Breast epithelium (tissue), 4 donors: Measurements from ENCODE around the gene FARP2. TPM values are rescaled to one million over a fixed set of nuclear protein-coding genes. Genes with fewer than 3 reads are reported as not detected.

ENCODE experiments used
- DNase-seq, 2 donors: peaks; one replicate each; pipeline ENCODE4 v3.0.0-alpha.2; 2019; ENCODE audit warnings: low spot score in 2 of 2
- H3K27ac ChIP-seq, 2 donors: fragments of 200-600 bp; sonication (generic) in 1 of 2; one replicate each; pipeline ENCODE4 v1.5.1; 2016 to 2019; ENCODE audit warnings: mild to moderate bottlenecking in 1 of 2
- H3K27me3 ChIP-seq, 2 donors: fragments of 200-600 bp; sonication (generic) in 1 of 2; one replicate each; pipeline versions ENCODE4 v1.5.1 to v1.6.0; 2017 to 2019; ENCODE audit warnings: control low read depth in 1 of 2, mild to moderate bottlenecking in 1 of 2
- H3K36me3 ChIP-seq: fragments of 200-600 bp; one replicate; pipeline ENCODE4 v1.5.1; 2019
- H3K4me1 ChIP-seq, 2 donors: fragments of 200-600 bp; sonication (generic); one replicate each; pipeline ENCODE4 v1.5.1; 2016 to 2019; ENCODE audit warnings: control low read depth in 1 of 2
- H3K4me3 ChIP-seq, 3 donors: fragments of 200-600 bp; sonication (generic); 1 replicate in 2 of 3; 2 replicates in 1 of 3; pipeline ENCODE4 v1.5.1; 2016 to 2019; ENCODE audit warnings: mild to moderate bottlenecking in 3 of 3, moderate library complexity in 2 of 3
- H3K9me3 ChIP-seq, 2 donors: fragments of 200-600 bp; sonication (generic) in 1 of 2; one replicate each; pipeline ENCODE4 v1.5.1; 2016 to 2019; ENCODE audit warnings: control low read depth in 1 of 2
- CTCF ChIP-seq, 3 donors: fragments of 450-650 bp; IDR thresholded peaks; one replicate each; pipeline ENCODE4 v1.5.1; 2016 to 2017; ENCODE audit warnings: antibody characterized with exemption in 3 of 3, mild to moderate bottlenecking in 3 of 3, moderate library complexity in 3 of 3
- POLR2A ChIP-seq: fragments of 450-650 bp; IDR thresholded peaks from one replicate; pipeline ENCODE4 v1.6.1; 2016; ENCODE audit warnings: antibody characterized with exemption, mild to moderate bottlenecking, moderate library complexity
- POLR2AphosphoS5 ChIP-seq, 3 donors: sonication (generic); formaldehyde crosslinking; IDR thresholded peaks; one replicate each; pipeline ENCODE4 v1.6.1; 2017; ENCODE audit warnings: antibody characterized with exemption in 3 of 3
- intact Hi-C: fragments of 100-400 bp; cut with DNase I; formaldehyde crosslinking; loops from one replicate; pipeline ENCODE4 v1.15.1; 2023; ENCODE audit warnings: low total_unique reads
- total RNA-seq, 3 donors: library from RNA; depleted of rRNA; stranded (reverse); fragments of >200 nt; gene quantifications; one replicate each; pipeline ENCODE4 v1.1.0, GENCODE V29; 2016

Gene FARP2
- total RNA-seq, 3 donors from 2014 or later: 34.4 to 43.3 (median 40.3) TPM

GRCh38 chr2:241531161-241531722 is 175.2 kb downstream of the FARP2 start:
- no peak for DNase-seq
- Histone ChIP-seq H3K36me3 (no peaks in the 10 kb centered on the region), H3K27me3 (no peaks in the 10 kb centered on the region), H3K4me3 (no peak overlapping the region), H3K9me3 (no peaks in the 10 kb centered on the region), H3K27ac (no peak overlapping the region), H3K4me1 (no peaks in the 10 kb centered on the region)
- no peak for TF ChIP-seq CTCF (IDR thresholded peaks at IDR 0.05)
- no peak for TF ChIP-seq POLR2A
- TF ChIP-seq POLR2AphosphoS5 (IDR thresholded peaks at IDR 0.05): no peak
- intact Hi-C loops: no loop called here

DNA sequence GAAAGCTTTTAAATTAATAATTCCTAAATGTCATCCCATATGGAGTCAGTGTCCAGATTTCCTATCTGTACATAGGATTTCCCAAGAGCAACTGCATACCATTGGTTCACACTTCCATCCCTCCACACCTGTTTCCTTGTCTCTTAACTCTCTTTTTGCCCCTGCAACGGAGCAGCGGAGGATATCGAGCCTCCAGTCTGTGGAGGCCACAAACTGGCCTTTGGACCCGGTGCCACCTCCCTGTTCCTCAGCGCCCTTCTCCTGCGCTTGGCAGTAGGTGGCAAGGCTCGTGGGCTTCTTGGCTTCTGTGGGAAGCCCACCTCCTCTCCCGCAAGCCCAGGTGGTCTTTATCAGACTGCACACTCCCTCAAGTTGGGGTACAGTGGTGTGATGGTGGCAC is 176.1 kb downstream of the FARP2 start:
- no peaks in the 10 kb centered on the region for H3K27me3 ChIP-seq
- intact Hi-C loops: no loop called here
- TF ChIP-seq POLR2A (no peak), CTCF (IDR thresholded peaks at IDR 0.05) (no peak), POLR2AphosphoS5 (IDR thresholded peaks at IDR 0.05) (no peak)

DNA sequence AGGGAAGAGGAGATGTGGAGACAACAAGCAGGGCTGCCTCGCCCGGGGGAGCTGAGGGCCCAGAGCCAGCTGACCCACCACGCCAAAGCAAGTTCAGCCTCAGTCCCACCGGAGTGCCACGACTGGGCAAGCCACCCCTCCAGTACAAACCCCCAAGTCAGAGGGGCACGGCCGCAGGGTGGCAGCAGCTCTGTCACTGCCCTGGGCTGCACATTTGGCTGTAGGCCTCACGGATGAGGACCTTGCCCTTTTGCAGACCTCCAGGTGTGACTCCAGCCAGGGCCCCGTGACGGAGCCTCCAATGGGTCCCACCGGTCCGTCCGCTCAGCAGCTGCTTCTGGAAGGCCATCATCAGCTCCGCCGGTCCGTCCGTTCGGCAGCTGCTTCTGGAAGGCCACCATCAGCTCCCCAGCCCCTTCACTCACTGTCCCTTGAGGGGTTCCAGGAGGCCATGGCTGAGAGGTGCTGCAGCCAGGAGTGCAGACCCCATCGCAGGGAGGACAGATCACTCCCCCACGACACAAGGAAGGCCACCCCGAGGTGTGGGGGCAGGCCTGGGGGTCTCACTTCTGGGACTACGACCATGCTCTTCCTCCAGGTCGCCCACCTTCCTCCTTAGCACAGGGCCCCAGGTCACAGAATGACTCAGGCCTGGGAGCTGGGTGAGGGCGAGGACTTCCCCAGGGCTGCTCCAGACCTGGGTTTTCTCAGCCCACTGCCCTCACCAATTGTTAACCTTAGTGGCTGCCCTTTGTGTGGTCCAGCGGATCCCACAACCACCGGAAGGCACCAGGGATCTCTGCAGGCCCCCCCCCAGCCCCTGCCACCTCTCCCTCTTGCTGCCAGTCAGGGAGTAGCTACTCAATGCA is 176.9 kb downstream of the FARP2 start:
- H3K4me1 ChIP-seq: no peaks in the 10 kb centered on the region
- intact Hi-C loops: no loop called here
- H3K4me3 ChIP-seq: no peak overlapping the region
- TF ChIP-seq CTCF (IDR thresholded peaks at IDR 0.05) (no peak), POLR2A (no peak), POLR2AphosphoS5 (IDR thresholded peaks at IDR 0.05) (no peak)
- H3K9me3 ChIP-seq: no peaks in the 10 kb centered on the region
- no peaks in the 10 kb centered on the region for H3K27me3 ChIP-seq
- no peak overlapping the region for H3K27ac ChIP-seq
- no peak for DNase-seq
- no peaks in the 10 kb centered on the region for H3K36me3 ChIP-seq

More for the DNA sequence above, 176.1 kb downstream of the FARP2 start:
- Histone ChIP-seq H3K9me3 (no peaks in the 10 kb centered on the region), H3K4me3 (no peak overlapping the region), H3K36me3 (no peaks in the 10 kb centered on the region), H3K4me1 (no peaks in the 10 kb centered on the region), H3K27ac (no peak overlapping the region)
- DNase-seq: no peak

DNA sequence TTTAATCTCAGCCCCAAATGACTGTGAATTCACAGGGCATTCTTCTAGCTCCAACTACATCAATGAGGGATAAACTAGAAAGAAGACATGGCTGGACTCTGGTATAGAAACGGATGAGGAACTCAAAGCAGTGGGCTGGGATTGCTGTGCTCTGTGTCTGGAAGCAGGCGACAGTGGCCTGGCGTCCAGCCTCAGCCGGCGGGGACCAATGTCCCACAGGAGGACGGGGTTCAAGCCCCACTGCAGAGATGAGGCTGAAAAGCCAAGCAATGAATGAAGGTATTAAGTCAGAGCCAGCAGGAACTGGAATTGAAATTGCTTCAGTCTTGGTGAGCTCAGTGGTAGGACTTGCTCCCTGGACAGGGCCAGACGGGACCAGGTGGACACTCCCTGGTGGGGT is 178.2 kb downstream of the FARP2 start:
- TF ChIP-seq CTCF (IDR thresholded peaks at IDR 0.05): no peak
- TF ChIP-seq POLR2AphosphoS5 (IDR thresholded peaks at IDR 0.05): no peak
- no peak for TF ChIP-seq POLR2A
- Histone ChIP-seq H3K9me3 (no peaks in the 10 kb centered on the region), H3K36me3 (no peaks in the 10 kb centered on the region), H3K4me1 (no peaks in the 10 kb centered on the region), H3K4me3 (no peak overlapping the region), H3K27ac (no peak overlapping the region), H3K27me3 (no peaks in the 10 kb centered on the region)
- intact Hi-C loops: no loop called here
- DNase-seq: no peak

DNA sequence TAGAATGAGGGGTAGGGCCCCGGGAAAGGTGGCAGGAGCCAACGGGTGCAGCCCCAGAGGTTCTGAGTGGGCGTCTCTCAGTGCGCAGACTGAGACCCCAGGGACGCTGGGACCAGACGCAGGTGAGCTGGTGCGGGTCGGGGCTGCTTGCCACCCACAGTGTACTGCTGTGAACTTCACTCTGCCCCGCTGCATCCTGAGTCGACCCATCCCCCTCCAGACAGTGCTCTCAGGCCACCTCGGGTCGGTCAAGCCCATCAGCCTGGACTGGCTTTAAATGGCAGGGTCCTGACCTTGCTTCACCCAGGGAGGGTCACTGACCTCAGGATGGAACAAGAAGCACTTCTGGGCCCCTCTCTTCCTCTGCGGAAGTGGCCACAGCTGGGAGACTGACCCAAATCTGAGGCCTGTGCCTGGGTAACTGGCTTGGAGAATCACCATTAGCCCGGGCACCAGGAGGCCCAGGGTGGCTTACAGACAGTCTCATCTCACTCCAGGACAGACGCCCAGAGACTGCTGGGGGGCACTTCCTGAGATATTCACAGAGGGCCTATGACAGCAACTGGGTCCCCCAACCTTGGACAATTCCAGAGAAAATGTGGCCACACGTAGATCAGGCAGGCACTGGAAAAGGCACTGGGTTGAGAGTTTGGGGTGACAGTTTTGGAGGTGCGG is 178.8 kb downstream of the FARP2 start:
- no peak overlapping the region for H3K4me3 ChIP-seq
- no peak for DNase-seq
- H3K9me3 ChIP-seq: no peaks in the 10 kb centered on the region
- TF ChIP-seq POLR2A (no peak), POLR2AphosphoS5 (IDR thresholded peaks at IDR 0.05) (no peak), CTCF (IDR thresholded peaks at IDR 0.05) (no peak)
- no peak overlapping the region for H3K27ac ChIP-seq
- intact Hi-C loops: no loop called here
- no peaks in the 10 kb centered on the region for H3K4me1 ChIP-seq
- H3K27me3 ChIP-seq: no peaks in the 10 kb centered on the region
- H3K36me3 ChIP-seq: no peaks in the 10 kb centered on the region
